ENCODE results near the gene TNIK.

Gene TNIK

GRCh38 chr3:171058873-171059603, 401.2 kb downstream of the TNIK start:
- no peak for TF ChIP-seq SIN3A (IDR thresholded peaks at IDR 0.05; ENCODE audit: borderline replicate concordance, insufficient read depth, low read length)
- TF ChIP-seq TAF1 (IDR thresholded peaks at IDR 0.05; ENCODE audit: borderline replicate concordance, insufficient read depth, low read length) = no peak
- TF ChIP-seq FOXP2 (optimal IDR thresholded peaks at IDR 0.05; ENCODE audit: borderline replicate concordance, extremely low read depth, extremely low read length, insufficient read depth) = no peak
- TF ChIP-seq, protein P1, sequence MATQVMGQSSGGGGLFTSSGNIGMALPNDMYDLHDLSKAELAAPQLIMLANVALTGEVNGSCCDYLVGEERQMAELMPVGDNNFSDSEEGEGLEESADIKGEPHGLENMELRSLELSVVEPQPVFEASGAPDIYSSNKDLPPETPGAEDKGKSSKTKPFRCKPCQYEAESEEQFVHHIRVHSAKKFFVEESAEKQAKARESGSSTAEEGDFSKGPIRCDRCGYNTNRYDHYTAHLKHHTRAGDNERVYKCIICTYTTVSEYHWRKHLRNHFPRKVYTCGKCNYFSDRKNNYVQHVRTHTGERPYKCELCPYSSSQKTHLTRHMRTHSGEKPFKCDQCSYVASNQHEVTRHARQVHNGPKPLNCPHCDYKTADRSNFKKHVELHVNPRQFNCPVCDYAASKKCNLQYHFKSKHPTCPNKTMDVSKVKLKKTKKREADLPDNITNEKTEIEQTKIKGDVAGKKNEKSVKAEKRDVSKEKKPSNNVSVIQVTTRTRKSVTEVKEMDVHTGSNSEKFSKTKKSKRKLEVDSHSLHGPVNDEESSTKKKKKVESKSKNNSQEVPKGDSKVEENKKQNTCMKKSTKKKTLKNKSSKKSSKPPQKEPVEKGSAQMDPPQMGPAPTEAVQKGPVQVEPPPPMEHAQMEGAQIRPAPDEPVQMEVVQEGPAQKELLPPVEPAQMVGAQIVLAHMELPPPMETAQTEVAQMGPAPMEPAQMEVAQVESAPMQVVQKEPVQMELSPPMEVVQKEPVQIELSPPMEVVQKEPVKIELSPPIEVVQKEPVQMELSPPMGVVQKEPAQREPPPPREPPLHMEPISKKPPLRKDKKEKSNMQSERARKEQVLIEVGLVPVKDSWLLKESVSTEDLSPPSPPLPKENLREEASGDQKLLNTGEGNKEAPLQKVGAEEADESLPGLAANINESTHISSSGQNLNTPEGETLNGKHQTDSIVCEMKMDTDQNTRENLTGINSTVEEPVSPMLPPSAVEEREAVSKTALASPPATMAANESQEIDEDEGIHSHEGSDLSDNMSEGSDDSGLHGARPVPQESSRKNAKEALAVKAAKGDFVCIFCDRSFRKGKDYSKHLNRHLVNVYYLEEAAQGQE (IDR thresholded peaks at IDR 0.05; ENCODE audit: insufficient read depth in 1 of 2, low read depth in 2 of 2, low read length in 2 of 2) = no peak
- TF ChIP-seq POLR2AphosphoS5 (IDR thresholded peaks at IDR 0.05; ENCODE audit: low read depth, low read length) = no peak

DNA sequence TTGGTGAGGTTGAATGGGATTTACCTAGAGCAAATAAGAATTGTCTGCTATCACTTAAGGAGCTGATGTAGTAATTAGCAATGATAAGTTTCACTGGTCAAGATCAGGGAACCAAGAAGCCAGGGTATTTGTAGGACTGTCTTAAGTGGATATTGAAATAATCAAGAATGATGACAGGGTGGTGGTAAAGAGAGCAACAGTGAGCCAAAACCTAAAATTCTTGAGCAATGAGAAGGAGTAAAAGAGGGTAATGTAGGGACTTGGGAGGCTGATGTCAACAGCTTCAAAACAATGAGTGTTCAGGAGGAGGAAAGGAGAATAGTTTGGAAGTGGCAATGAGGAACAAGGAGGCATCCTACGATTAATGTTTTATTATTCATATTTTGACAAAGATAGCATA, 402.1 kb downstream of the TNIK start:
- TF ChIP-seq POLR2AphosphoS5 (IDR thresholded peaks at IDR 0.05; ENCODE audit: low read depth, low read length) (no peak), SIN3A (IDR thresholded peaks at IDR 0.05; ENCODE audit: borderline replicate concordance, insufficient read depth, low read length) (no peak), TAF1 (IDR thresholded peaks at IDR 0.05; ENCODE audit: borderline replicate concordance, insufficient read depth, low read length) (no peak), FOXP2 (optimal IDR thresholded peaks at IDR 0.05; ENCODE audit: borderline replicate concordance, extremely low read depth, extremely low read length, insufficient read depth) (no peak)
- TF ChIP-seq, protein P1 (IDR thresholded peaks at IDR 0.05; ENCODE audit: insufficient read depth in 1 of 2, low read depth in 2 of 2, low read length in 2 of 2) = no peak

DNA sequence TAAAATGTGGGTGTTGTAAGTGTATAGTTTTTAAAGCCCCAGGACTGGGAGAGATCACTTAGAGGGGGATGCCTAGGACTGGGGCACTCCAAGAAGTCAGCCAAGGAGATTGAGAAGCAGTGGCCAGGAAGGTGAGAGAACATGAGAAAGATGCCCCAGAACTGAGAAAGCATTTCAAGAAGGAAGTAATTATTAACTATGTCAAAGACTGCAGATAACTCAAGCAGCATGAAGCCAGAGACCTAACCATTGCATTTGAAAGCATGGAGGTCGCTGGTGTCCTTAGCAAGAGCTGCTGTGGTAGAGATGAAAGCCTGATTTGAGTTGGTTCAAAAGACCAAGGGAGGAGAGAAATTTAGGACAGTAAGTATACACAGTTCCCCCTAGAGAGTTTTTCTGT, 403.1 kb downstream of the TNIK start:
- TF ChIP-seq SIN3A (IDR thresholded peaks at IDR 0.05; ENCODE audit: borderline replicate concordance, insufficient read depth, low read length) = no peak
- TF ChIP-seq TAF1 (IDR thresholded peaks at IDR 0.05; ENCODE audit: borderline replicate concordance, insufficient read depth, low read length) = no peak
- TF ChIP-seq, protein P1 (IDR thresholded peaks at IDR 0.05; ENCODE audit: insufficient read depth in 1 of 2, low read depth in 2 of 2, low read length in 2 of 2) = no peak
- TF ChIP-seq FOXP2 (optimal IDR thresholded peaks at IDR 0.05; ENCODE audit: borderline replicate concordance, extremely low read depth, extremely low read length, insufficient read depth) = no peak
- TF ChIP-seq POLR2AphosphoS5 (IDR thresholded peaks at IDR 0.05; ENCODE audit: low read depth, low read length) = no peak

- TF ChIP-seq FOXP2 (optimal IDR thresholded peaks at IDR 0.05; ENCODE audit: borderline replicate concordance, extremely low read depth, extremely low read length, insufficient read depth) (no peak), POLR2AphosphoS5 (IDR thresholded peaks at IDR 0.05; ENCODE audit: low read depth, low read length) (no peak), TAF1 (IDR thresholded peaks at IDR 0.05; ENCODE audit: borderline replicate concordance, insufficient read depth, low read length) (no peak), SIN3A (IDR thresholded peaks at IDR 0.05; ENCODE audit: borderline replicate concordance, insufficient read depth, low read length) (no peak)
- TF ChIP-seq, protein P1 (IDR thresholded peaks at IDR 0.05; ENCODE audit: insufficient read depth in 1 of 2, low read depth in 2 of 2, low read length in 2 of 2) = no peak
Measured at GRCh38 chr3:171056528-171056927, 403.7 kb downstream of the TNIK start.

Measured in PFSK-1 (cell line).